ENCODE measurements around the gene LEMD3. TPM values are rescaled to one million over a fixed set of nuclear protein-coding genes. Genes with fewer than 3 reads are reported as not detected.

The LEMD3 gene
- total RNA-seq, 3 donors from 2014 or later, result 30.6 to 33.7 (median 32.2) TPM

DNA sequence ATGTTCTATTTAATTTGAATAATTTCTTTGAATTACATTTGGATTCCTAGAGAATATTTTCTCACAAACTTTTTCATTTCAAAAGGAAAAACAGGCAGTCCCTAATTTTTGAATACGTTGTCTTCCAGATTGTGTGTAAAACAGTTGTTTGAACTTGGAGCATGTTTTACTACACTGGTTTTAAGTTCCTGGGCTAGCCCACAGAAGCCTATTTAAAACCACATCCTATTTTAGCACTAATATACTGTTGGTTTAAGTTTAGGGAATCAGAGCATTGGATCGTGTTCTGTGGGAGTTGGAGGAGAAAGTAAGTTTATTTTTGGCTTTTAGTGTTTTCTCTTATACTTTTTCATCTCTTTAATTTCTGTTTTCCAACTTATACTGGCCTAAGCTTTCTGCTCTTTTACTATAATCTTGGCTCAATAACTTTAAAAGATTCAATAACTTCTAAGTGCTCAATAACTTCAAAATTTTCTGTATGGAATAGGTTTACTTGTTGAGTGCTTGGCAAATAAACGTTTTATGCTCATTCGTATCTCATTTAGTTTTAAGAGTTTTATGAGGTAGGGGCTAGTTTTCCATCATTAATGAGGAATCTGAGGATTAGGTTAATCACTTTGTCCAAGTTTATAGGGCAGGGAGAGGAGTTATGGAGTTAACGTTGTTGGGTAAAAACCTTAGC is 14.9 kb downstream of the LEMD3 start:
- intact Hi-C loops (cut with DNase I, micrococcal nuclease), result no loop called here
- no peak for ATAC-seq
- H3K9me3 ChIP-seq, result no peaks in the 10 kb centered on the region
- no peak for DNase-seq
- H3K36me3 ChIP-seq (ENCODE audit: low read depth), result no peaks in the 10 kb centered on the region
- TF ChIP-seq, protein P1, sequence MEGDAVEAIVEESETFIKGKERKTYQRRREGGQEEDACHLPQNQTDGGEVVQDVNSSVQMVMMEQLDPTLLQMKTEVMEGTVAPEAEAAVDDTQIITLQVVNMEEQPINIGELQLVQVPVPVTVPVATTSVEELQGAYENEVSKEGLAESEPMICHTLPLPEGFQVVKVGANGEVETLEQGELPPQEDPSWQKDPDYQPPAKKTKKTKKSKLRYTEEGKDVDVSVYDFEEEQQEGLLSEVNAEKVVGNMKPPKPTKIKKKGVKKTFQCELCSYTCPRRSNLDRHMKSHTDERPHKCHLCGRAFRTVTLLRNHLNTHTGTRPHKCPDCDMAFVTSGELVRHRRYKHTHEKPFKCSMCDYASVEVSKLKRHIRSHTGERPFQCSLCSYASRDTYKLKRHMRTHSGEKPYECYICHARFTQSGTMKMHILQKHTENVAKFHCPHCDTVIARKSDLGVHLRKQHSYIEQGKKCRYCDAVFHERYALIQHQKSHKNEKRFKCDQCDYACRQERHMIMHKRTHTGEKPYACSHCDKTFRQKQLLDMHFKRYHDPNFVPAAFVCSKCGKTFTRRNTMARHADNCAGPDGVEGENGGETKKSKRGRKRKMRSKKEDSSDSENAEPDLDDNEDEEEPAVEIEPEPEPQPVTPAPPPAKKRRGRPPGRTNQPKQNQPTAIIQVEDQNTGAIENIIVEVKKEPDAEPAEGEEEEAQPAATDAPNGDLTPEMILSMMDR (IDR thresholded peaks at IDR 0.05), result no peak
- H3K4me3 ChIP-seq, result no peak overlapping the region
- H3K4me1 ChIP-seq (ENCODE audit: low read depth), result peaks cover 12% of the 10 kb centered on the region

DNA sequence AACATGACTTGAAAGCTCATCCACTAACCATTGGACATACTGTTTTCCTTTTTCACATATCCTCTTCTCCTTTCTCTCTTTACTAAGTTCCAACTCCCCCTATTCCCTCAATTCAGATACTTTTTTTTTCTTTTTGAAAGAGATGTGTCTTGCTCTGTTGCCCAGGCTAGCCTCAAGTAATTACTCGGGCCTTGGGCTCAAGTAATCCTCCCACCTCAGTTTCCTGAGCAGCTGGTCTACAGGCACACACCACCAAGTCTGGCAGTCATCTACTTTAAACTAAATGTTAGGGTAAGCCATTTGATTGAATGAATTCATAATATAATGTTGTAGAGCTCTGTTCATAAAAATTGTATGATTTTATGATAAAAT is 15.5 kb downstream of the LEMD3 start:
- TF ChIP-seq, protein P1 (IDR thresholded peaks at IDR 0.05), result no peak
- DNase-seq, result no peak
- Histone ChIP-seq H3K9me3 (no peaks in the 10 kb centered on the region), H3K4me1 (ENCODE audit: low read depth) (peaks cover 12% of the 10 kb centered on the region), H3K4me3 (no peak overlapping the region), H3K36me3 (ENCODE audit: low read depth) (no peaks in the 10 kb centered on the region)
- ATAC-seq, result no peak
- intact Hi-C loops (cut with DNase I, micrococcal nuclease), result no loop called here

DNA sequence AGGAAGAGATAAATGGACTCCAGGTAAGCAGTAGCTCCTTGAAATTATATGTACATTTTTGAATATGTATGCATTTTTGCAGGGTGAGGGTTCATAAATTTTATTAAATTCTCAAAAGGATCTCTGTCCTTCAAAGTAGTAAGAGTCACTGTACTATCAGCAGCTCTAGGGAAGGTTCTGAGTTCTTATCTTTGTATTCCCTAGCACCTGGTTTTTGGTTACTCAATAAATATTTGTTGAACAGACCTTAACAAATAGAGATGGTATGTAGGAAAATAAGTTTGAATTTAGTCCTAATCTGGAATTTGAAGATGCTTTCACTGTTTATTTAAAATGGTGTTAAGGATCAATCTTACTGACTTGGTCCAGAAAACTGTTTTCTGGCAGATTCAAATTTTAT is 18.3 kb downstream of the LEMD3 start:
- H3K36me3 ChIP-seq (ENCODE audit: low read depth), result no peaks in the 10 kb centered on the region
- DNase-seq (no peak), ATAC-seq (no peak)
- H3K4me3 ChIP-seq, result no peak overlapping the region
- H3K4me1 ChIP-seq (ENCODE audit: low read depth), result peaks cover 8% of the 10 kb centered on the region
- no peaks in the 10 kb centered on the region for H3K9me3 ChIP-seq
- TF ChIP-seq, protein P1 (IDR thresholded peaks at IDR 0.05), result no peak
- intact Hi-C loops (cut with DNase I, micrococcal nuclease), result no loop called here

DNA sequence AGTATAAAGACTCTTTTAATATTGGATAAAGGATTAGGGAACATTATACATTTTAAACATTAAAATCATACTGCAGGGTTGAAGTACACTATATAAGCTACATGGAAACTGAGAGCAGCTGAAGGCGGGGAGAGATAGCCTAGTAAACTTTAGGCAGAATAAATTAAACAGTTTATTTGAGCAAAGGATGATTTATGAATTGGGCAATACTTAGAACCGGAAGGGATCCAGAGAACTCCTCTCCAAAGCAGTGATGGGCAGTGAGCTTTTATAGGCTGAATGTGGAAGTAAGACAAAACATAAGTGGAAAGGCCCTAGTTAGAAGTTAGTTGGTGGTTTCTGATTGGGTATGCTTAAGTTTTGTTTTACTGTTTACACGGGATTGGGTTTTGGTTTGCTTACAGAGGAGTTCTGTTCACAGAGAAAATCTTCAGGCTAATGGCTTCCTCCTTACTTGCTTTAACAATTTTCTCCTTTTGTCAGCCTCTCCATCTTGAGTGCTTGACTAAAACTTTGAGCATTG is 18.9 kb downstream of the LEMD3 start:
- ATAC-seq, result no peak
- intact Hi-C loops (cut with DNase I, micrococcal nuclease), result no loop called here
- peaks cover 9% of the 10 kb centered on the region for H3K4me1 ChIP-seq (ENCODE audit: low read depth)
- H3K36me3 ChIP-seq (ENCODE audit: low read depth), result no peaks in the 10 kb centered on the region
- TF ChIP-seq, protein P1 (IDR thresholded peaks at IDR 0.05), result no peak
- no peak overlapping the region for H3K4me3 ChIP-seq
- no peaks in the 10 kb centered on the region for H3K9me3 ChIP-seq
- DNase-seq, result no peak

DNA sequence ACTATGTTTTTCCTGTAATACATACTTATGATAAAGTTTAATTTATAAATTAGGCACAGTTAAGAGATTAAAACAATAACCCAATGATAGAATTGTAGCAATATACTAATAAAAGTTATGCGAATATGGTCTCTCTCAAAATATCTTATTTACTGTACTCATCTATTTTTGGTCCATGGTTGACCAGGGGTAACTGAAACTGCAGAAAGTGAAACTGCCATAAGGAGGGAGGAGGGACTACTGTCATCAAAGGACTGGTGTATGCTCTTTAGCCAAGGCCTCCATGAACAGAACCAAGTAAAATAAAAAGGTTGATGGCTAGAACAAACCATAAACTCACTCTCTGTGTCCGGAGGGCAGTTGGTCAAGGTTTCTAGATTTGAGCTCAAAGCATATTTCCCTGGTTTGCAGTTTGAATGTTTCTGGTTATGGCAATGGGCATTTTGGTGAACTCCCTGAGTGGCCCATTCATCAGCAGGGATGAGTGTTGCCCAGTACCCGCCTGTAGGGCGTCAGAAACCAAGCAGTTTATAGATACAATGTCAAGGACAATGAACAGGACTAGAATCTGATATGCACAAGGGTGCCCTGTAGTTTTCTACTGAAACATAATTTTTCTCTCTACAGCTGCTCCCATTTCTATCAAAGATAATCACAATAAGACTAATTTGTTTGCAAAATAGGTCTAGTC is 19.8 kb downstream of the LEMD3 start:
- Histone ChIP-seq H3K9me3 (no peaks in the 10 kb centered on the region), H3K4me1 (ENCODE audit: low read depth) (peaks cover 9% of the 10 kb centered on the region), H3K4me3 (no peak overlapping the region), H3K36me3 (ENCODE audit: low read depth) (no peaks in the 10 kb centered on the region)
- ATAC-seq (peak; percentile 52), DNase-seq (no peak)
- TF ChIP-seq, protein P1 (IDR thresholded peaks at IDR 0.05), result no peak
- intact Hi-C loops (cut with DNase I, micrococcal nuclease), result no loop called here
